ENCODE results near the gene SOBP. TPM values are rescaled to one million over a fixed set of nuclear protein-coding genes. Genes with fewer than 3 reads are reported as not detected.

Gene SOBP
- total RNA-seq, 3 donors from 2014 or later: 5.6 to 8.2 (median 7.0) TPM

DNA sequence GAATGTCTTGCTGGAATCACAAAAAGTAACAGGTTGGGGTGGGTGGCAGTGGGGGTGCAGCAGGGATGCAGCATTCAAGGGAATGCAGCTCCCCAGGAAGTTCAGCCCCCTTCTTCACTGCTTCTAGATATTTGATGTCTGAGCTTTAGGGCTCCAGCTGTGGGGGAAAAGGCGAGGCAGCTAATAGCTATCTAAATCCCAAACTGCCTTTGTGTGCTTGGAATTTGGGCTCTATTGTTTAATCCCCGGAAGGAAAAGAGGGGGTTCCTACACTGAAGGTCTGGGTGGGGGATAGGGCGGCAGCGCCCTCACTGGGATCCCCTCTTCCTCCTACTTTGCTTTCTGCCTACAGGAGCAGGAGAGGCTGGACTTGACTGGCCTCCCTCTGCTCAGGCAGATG is 116.5 kb downstream of the SOBP start:
- H3K27ac ChIP-seq: no peak overlapping the region
- no peaks in the 10 kb centered on the region for H3K36me3 ChIP-seq
- no peak overlapping the region for H3K4me3 ChIP-seq
- no peaks in the 10 kb centered on the region for H3K27me3 ChIP-seq
- H3K4me1 ChIP-seq: no peaks in the 10 kb centered on the region
- intact Hi-C loops (cut with DNase I; ENCODE audit: low total_unique reads): no loop called here
- no peaks in the 10 kb centered on the region for H3K9me3 ChIP-seq
- DNase-seq (ENCODE audit: low spot score in 2 of 2): no peak
- TF ChIP-seq POLR2A (IDR thresholded peaks at IDR 0.05) (no peak), POLR2AphosphoS5 (IDR thresholded peaks at IDR 0.05) (no peak)
- TF ChIP-seq, protein P1, sequence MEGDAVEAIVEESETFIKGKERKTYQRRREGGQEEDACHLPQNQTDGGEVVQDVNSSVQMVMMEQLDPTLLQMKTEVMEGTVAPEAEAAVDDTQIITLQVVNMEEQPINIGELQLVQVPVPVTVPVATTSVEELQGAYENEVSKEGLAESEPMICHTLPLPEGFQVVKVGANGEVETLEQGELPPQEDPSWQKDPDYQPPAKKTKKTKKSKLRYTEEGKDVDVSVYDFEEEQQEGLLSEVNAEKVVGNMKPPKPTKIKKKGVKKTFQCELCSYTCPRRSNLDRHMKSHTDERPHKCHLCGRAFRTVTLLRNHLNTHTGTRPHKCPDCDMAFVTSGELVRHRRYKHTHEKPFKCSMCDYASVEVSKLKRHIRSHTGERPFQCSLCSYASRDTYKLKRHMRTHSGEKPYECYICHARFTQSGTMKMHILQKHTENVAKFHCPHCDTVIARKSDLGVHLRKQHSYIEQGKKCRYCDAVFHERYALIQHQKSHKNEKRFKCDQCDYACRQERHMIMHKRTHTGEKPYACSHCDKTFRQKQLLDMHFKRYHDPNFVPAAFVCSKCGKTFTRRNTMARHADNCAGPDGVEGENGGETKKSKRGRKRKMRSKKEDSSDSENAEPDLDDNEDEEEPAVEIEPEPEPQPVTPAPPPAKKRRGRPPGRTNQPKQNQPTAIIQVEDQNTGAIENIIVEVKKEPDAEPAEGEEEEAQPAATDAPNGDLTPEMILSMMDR (IDR thresholded peaks at IDR 0.05): no peak

DNA sequence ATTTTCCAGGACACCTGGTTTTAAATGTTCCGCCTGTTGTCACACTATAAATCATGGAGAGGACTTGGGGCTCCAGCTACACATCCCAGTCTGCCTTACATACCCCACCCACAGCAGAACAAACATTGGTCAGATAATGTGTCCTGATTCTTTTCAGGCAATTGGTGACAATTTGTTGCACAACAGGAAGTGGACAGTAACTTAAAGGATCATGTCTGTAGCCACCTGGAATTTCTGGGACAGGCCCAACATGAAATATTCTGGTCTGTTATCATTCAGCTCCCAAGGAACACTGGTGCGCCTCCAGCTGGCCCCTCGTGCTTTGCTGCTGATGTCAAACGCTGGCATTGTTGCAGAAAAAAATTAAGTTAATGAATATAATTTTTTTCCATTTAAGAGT is 117.2 kb downstream of the SOBP start:
- intact Hi-C loops (cut with DNase I; ENCODE audit: low total_unique reads): no loop called here
- TF ChIP-seq POLR2A (IDR thresholded peaks at IDR 0.05) (no peak), POLR2AphosphoS5 (IDR thresholded peaks at IDR 0.05) (no peak)
- TF ChIP-seq, protein P1 (IDR thresholded peaks at IDR 0.05): no peak

DNA sequence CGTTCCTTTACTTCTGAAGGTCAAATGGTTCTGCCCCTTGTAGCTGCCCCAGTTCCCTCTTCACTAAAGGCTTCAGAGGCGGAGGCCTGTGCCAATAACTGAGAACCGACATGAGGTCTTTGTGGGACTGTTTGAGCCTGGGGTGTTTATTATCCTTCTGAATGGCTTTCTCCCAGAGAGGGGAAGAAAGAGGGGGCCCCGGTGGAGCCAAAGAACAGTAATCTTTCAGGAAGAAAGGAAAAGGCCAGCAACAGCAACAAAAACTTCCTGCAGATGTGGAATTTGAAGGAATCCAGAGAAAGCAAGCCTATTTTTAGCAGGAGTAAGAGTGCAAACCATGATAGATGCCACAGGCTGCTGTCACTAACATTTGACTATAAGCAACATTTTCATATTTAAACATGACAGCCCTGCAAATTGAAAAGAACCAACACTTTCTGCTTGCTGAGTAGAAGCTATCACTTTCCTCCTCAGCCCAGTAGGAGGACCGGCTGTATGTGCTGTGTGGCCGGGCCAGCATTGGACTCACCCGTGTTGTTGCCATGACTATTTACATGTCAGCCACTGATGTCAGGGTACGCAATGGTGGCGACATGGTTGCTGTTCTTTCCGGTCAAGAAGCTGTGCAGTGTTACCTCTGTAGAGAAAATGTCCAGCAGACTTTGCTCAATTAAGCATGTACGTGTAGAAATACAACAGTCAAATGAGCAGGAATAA is 121.3 kb downstream of the SOBP start:
- intact Hi-C loops (cut with DNase I; ENCODE audit: low total_unique reads): no loop called here
- H3K9me3 ChIP-seq: no peaks in the 10 kb centered on the region
- no peak overlapping the region for H3K4me3 ChIP-seq
- TF ChIP-seq POLR2A (IDR thresholded peaks at IDR 0.05) (no peak), POLR2AphosphoS5 (IDR thresholded peaks at IDR 0.05) (no peak)
- TF ChIP-seq, protein P1 (IDR thresholded peaks at IDR 0.05): no peak
- no peaks in the 10 kb centered on the region for H3K27me3 ChIP-seq
- no peak for DNase-seq (ENCODE audit: low spot score in 2 of 2)
- no peaks in the 10 kb centered on the region for H3K36me3 ChIP-seq
- H3K27ac ChIP-seq: no peak overlapping the region
- H3K4me1 ChIP-seq: no peaks in the 10 kb centered on the region

More for the DNA sequence above, 117.2 kb downstream of the SOBP start:
- Histone ChIP-seq H3K4me1 (no peaks in the 10 kb centered on the region), H3K27me3 (no peaks in the 10 kb centered on the region), H3K9me3 (no peaks in the 10 kb centered on the region), H3K36me3 (no peaks in the 10 kb centered on the region), H3K4me3 (no peak overlapping the region), H3K27ac (peak overlapping the region in 1 of 2 donors; percentile 38)
- no peak for DNase-seq (ENCODE audit: low spot score in 2 of 2)

DNA sequence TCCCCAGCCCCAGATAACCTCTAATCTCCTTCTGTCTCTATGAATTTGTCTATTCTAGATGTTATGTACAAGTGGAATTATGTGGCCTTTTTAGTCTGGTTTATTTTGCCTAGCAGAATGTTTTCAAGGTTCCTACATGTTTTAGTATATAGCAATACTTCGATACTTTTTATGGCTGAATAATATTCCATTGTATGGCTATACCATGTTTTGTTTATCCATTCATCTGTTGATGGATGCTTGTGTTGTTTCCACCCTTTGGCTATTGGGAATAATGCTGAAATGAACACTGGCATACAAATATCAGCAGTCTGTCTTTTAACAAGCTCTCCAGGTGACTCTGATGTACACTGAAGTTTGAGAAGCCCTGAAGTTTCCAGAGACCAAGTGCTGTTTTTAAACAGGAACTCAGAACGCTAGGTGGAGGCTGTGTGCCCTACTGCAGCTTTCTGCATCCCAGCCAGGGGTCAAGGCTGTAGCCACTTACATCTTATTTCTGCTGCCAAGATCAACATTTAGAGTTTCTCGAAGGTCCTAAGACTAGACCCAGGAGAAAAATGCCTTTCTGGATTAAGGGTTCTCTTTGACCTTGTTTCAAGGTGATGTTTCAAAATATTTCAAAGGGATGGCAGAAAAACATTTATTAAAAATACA is 123.0 kb downstream of the SOBP start:
- no peaks in the 10 kb centered on the region for H3K4me1 ChIP-seq
- intact Hi-C loops (cut with DNase I; ENCODE audit: low total_unique reads): no loop called here
- no peak overlapping the region for H3K4me3 ChIP-seq
- no peaks in the 10 kb centered on the region for H3K9me3 ChIP-seq
- no peak overlapping the region for H3K27ac ChIP-seq
- H3K36me3 ChIP-seq: no peaks in the 10 kb centered on the region
- no peak for DNase-seq (ENCODE audit: low spot score in 2 of 2)
- no peaks in the 10 kb centered on the region for H3K27me3 ChIP-seq
- TF ChIP-seq POLR2AphosphoS5 (IDR thresholded peaks at IDR 0.05): no peak
- TF ChIP-seq, protein P1 (IDR thresholded peaks at IDR 0.05): no peak
- no peak for TF ChIP-seq POLR2A (IDR thresholded peaks at IDR 0.05)

DNA sequence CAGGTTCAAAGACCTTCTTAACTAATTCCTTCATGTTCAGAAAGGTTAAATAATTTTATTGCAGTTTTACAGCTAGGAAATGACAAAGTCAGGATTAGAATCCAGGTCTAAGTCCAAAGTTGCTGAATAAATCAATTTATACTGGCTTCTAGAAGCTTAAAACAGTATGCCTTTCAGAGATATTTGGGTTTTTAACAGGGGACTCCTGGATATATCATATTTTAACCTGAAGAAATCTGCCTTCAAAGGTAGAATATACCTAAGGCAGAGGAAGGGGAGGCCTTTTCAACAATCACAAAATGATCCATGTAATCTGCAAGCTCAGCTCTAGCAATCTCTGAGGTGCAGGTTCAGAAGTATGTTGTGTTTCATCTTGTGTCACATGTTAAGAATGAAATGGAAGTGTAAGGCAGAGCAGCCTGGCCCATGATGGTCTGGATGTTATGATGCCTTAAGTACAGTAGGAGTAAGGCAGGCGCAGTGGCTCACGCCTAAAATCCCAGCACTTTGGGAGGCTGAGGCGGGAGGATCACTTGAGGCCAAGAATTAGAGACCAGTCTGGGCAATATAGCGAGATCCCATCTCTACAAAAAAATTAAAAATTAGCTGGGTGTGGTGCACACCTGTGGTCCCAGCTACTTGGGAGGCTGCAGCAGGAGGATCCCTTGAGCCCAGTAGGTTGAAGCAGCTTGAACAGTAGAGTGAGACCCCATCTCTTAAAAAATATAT is 123.9 kb downstream of the SOBP start:
- intact Hi-C loops (cut with DNase I; ENCODE audit: low total_unique reads): no loop called here

More for the DNA sequence above, 123.9 kb downstream of the SOBP start:
- no peak overlapping the region for H3K4me3 ChIP-seq
- no peaks in the 10 kb centered on the region for H3K9me3 ChIP-seq
- no peaks in the 10 kb centered on the region for H3K36me3 ChIP-seq
- no peak for DNase-seq (ENCODE audit: low spot score in 2 of 2)
- H3K27me3 ChIP-seq: no peaks in the 10 kb centered on the region
- no peak overlapping the region for H3K27ac ChIP-seq
- no peaks in the 10 kb centered on the region for H3K4me1 ChIP-seq
- TF ChIP-seq POLR2A (IDR thresholded peaks at IDR 0.05) (no peak), POLR2AphosphoS5 (IDR thresholded peaks at IDR 0.05) (no peak)
- TF ChIP-seq, protein P1 (IDR thresholded peaks at IDR 0.05): no peak

Data from breast epithelium (tissue), 4 donors.